ENCODE results near the gene HNRNPK. TPM values are rescaled to one million over a fixed set of nuclear protein-coding genes. Genes with fewer than 3 reads are reported as not detected.

Gene HNRNPK
- total RNA-seq: 425 TPM

DNA sequence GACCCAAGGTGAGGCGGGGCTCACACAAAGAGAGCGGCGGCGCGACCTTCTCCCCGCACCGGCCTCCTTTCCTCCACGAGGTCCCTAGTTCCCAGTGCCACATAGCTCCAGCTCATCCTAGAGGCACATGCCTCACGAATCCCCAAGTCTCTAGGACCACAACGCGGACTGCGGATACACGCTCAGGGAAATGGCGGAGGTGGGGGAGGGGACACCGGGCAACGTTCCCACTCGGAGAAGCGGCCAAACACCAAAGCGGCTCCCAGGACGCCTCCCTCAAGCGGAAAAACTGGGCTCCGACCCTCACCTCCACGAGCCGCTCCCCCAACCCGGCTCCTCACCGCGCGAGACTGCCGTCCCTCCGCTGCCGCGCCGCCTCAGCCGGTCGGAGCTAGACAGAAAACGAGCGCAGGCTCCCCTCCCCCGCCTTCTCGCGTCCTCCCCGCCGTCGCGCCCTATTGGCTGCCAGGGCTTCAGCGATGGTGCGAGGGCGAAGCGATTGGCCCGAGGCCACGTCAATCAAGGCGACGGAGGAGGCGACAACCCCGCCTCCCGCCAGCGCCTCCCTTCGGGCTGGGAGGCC is at the start of gene HNRNPK:
HNRNPK (minus strand) TSS at position 404 of the 583 bp plus-strand sequence. CDS start 1,963 bp downstream, outside the sequence.
- DNase-seq (ENCODE audit: low spot score): peak; percentile 100
- intact Hi-C loops (cut with DNase I): no loop called here
- peak; percentile 98 for ATAC-seq

DNA sequence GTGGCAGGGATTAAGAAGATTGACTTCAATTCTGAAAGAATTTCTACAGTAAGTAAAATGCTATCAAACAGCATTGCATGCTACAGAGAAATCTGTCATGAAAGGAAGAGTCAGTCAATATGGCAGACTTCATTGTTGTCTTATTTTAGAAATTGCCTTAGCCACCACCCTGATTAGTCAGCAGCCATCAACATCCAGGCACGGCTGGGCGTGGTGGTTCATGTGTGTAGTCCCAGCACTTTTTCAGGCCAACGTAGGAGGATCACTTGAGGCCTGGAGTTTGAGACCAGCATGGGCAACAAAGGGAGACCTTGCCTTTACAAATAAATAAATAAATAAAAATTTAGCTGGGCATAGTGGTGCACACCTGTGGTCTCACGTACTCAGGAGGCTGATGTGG is 47.2 kb upstream of the HNRNPK start:
- no peak for DNase-seq (ENCODE audit: low spot score)
- no peak for ATAC-seq
- intact Hi-C loops (cut with DNase I): no loop called here

DNA sequence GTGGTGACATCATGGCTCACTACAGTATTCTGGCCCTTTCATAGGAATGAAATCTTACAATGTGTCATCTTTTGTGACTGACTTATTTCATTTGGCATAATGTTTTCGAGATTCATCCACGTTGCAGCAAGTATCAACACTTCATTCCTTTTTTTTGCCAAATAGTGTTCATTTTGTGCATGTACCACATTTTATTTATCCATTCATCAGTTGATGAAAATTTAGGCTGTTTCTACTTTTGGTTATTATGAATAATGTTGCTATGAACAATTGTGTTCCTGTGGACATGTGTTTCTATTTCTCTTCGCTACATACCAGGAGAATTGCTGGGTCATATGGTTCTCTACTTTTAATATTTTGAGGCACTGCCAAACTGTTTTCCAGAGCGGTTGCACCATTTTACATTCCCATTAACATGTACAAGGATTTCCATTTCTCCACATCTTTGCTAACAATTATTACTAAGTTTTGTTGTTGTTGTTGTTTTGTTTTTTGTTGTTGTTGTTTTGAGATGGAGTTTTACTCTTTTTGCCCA is 44.1 kb upstream of the HNRNPK start:
- DNase-seq (ENCODE audit: low spot score): no peak
- intact Hi-C loops (cut with DNase I): no loop called here
- no peak for ATAC-seq

DNA sequence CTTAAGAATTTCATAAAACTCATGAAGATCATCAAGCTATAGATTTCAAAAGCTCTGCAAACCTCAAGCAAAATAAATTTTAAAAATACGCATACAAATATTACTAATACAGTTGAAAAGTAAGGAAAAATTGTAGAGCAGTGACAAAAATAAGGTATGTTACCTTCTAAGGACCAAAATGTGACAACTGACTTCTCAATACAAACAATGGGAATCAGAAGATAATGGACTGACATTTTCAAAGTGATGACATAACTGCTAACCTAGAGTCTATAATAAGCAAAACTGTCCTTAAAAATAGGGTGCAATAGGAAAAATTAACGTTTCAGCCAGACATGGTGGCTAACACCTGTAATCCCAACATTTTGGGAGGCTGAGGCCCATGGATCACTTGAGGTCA is 27.6 kb upstream of the HNRNPK start:
- DNase-seq (ENCODE audit: low spot score): no peak
- intact Hi-C loops (cut with DNase I): no loop called here
- no peak for ATAC-seq

DNA sequence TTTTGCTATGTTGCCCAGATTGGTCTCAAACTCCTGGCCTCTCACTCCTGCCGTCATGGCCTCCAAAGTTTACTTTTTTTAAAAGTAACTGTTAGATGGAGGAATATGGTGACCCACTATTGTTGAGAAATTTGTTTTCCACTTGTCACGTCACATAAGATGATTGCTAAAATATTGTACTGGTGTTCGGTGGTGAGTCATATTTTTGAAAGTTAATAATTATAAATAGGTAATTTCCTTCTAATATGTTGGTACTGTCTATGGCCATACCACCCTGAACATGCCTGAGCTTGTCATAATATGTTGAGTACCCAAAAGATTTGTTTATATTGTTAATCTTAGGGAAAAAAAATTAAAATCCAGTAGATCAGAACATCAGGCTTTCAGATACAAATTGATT is 23.2 kb upstream of the HNRNPK start:
- ATAC-seq (no peak), DNase-seq (ENCODE audit: low spot score) (no peak)
- intact Hi-C loops (cut with DNase I): no loop called here

DNA sequence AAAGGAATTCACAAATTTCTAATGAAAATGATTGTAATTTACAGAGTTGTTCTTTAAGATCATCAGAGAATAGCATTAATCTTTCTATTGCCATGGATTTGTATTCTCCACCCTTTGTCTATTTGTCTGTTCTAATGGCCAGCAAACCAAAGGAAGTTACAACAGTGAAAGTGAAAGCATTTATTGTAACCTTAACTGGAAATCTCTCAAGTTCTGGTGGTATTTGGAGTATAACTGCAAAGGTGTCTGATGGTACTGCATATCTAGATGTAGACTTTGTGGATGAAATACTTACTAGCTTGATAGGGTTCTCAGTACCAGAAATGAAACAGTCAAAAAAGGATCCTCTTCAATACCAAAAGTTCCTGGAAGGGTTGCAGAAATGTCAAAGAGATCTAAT is 22.3 kb upstream of the HNRNPK start:
- intact Hi-C loops (cut with DNase I): no loop called here
- DNase-seq (ENCODE audit: low spot score): no peak
- no peak for ATAC-seq

DNA sequence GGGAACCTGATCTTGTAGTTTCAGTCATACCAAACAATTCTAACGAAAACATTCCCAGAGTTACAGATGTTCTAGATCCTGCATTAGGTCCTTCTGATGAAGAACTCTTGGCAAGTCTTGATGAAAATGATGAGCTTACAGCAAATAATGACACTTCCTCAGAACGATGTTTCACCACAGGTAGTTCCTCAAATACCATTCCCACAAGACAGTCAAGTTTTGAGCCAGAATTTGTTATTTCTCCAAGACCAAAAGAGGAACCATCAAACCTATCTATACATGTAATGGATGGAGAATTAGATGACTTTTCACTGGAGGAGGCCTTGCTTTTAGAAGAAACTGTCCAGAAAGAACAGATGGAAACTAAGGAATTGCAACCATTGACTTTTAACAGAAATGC is 21.6 kb upstream of the HNRNPK start:
- intact Hi-C loops (cut with DNase I): no loop called here
- DNase-seq (ENCODE audit: low spot score) (no peak), ATAC-seq (no peak)

DNA sequence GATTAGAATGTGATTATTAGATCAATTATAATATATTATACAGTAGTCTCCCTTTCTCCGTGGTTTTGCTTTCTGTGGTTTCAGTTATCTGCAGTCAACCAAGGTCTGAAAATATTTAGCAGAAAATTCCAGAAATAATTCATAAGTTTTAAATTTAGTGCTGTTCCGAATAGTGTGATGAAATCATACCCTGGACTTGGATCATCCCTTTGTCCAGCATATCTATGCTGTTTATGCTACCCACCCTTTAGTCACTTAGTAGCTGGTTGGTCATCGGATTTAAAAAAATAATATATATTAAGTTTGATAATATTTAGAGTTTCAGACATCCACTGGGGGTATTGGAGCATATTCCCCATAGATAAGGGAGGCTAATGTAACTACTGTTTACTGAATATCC is 20.2 kb upstream of the HNRNPK start:
- ATAC-seq (no peak), DNase-seq (ENCODE audit: low spot score) (no peak)
- intact Hi-C loops (cut with DNase I): no loop called here

DNA sequence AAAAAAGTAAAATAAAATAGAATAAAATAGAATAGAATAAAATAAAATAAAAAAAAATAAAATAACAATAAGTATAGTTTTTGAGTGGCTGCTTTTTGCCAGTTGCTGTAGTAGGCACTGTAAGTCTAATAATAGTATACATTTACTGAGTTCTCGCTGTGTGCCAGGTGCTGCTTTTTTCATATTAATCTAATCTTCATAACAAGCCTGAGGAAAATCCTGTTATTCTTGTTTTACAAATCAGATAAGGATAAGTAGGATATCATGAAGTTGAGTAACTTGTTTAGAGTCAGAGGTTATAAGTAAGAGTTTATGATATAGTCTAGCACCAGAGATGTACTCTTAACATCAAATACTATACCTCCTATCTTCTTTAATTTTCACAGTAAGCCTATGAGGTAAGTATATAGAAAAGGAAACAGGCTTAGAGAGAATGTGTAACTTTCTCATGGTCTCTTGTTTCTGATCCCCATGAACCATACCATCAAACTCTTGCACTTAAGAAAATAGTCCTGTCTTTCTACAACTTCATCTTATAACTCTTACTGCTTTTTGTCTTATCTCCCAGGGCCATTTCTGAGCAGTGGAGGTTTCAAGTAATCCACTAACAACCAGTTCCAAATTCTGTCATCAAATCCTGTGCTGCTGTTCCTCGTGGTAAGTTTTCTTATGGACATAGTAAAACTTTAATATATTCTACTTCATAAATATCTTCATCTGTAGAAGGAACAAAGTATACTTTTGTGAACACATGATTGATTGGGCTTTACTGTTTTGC is 19.3 kb upstream of the HNRNPK start:
- intact Hi-C loops (cut with DNase I): no loop called here
- ATAC-seq (no peak), DNase-seq (ENCODE audit: low spot score) (no peak)

DNA sequence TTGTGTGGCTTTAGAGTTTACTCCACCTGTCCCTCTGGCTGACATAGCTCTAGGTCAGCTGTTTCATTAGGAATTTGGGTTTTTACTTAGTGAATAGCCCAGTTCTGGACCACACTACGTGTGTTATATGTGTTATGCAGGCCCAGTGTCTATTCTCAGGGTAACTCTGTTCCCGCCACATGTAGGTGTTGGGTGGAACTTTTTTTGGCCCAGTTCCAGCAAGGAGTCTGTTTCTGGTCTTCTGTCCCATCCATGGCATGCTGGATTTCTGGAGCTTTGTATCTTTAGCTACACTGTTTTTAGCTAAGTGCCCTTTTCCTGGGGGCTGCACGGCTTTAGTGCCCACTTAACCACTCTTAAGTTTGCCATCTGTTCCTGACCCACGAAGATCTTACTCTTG is 16.1 kb upstream of the HNRNPK start:
- no peak for ATAC-seq
- no peak for DNase-seq (ENCODE audit: low spot score)
- intact Hi-C loops (cut with DNase I): no loop called here

DNA sequence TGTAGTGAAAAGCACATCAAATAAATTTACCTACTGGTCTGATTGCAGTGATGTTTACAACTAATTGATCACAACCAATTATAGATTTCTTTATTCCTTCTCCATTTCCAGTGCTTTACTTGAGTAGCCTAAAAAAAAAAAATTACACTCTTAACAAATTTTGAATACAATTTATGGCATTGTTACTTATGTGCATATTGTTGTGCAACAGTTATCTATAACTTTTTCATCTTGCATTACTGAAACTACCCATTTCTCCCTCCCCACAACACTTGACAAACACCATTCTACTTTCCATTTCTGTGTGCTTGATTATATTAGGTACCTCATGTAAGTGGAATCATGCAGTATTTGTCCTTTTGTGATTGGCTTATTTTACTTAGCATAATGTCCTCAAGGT is 12.9 kb upstream of the HNRNPK start:
- intact Hi-C loops (cut with DNase I): no loop called here
- no peak for ATAC-seq
- no peak for DNase-seq (ENCODE audit: low spot score)

DNA sequence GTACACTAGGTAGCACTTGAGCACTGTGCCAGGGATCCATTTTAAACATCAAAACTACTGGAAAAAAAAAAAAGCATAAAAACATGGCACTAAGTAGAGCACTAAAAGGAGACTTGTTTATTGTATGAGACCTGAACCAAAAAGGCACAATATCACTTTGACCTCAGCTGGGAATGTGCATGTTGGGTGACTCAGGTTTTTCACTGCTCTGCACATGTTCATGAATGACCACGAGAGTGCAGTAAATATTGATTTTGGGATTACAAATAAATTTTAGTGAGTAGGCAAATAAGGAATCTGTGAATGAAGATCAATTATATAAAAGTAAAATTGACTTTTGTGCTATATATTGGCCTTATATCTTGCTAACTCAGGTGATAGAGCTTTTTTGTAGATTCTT is 12.4 kb upstream of the HNRNPK start:
- ATAC-seq (no peak), DNase-seq (ENCODE audit: low spot score) (no peak)
- intact Hi-C loops (cut with DNase I): no loop called here

DNA sequence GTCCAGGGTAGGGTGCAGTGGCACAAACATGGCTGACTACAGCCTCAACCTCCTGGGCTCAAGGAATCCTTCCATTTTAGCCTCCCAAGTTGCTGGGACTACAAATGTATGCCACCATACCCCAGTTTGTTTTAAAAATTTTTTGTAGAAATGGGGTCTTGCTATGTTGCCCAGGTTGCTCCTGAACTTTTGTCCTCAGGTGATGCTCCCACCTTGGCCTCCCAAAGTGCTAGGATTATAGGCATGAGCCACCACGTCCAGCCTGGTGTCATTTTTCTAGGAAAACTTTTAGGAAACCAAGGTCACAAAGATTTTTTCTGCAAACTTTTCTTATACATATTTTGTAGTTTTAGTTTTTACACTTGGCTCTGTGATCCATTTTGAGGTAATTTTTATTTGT is 11.3 kb upstream of the HNRNPK start:
- no peak for ATAC-seq
- intact Hi-C loops (cut with DNase I): no loop called here
- no peak for DNase-seq (ENCODE audit: low spot score)

DNA sequence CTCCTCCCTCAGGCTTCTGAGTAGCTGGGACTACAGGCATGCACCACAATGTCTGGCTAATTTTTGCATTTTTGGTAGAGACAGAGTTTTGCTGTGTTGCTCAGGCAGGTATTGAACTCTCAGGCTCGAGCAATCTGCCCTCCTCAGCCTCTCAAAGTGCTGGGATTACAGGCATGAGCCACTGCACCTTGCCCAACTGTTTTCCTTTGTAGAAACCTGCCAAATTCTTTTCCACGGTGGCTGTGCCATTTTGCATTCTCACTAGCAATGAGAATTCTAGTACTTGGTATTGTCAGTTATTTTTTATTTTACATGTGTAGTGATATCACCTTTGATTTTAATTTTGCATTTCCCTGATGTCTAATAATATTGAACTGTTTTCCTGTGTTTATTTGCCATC is 8.4 kb upstream of the HNRNPK start:
- intact Hi-C loops (cut with DNase I): no loop called here
- DNase-seq (ENCODE audit: low spot score): no peak
- ATAC-seq: no peak

DNA sequence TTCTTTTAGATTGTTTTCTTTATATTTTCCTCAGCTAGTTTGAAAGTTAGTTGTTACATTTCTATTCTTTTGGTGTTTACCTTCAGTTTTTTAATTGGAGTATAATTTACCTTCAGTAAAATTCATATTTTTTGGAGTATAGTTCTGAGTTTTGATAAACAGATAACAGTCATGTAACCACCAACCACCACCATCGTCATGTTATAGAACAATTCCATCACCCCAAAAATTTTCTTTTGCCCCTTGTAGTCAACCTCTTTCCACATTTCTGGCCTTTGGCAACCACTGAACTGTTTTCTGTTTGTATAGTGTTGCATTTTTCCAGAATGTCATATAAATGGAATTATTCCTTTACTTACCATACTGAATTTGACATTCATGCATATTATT is 7.4 kb upstream of the HNRNPK start:
- intact Hi-C loops (cut with DNase I): no loop called here
- ATAC-seq (no peak), DNase-seq (ENCODE audit: low spot score) (no peak)

DNA sequence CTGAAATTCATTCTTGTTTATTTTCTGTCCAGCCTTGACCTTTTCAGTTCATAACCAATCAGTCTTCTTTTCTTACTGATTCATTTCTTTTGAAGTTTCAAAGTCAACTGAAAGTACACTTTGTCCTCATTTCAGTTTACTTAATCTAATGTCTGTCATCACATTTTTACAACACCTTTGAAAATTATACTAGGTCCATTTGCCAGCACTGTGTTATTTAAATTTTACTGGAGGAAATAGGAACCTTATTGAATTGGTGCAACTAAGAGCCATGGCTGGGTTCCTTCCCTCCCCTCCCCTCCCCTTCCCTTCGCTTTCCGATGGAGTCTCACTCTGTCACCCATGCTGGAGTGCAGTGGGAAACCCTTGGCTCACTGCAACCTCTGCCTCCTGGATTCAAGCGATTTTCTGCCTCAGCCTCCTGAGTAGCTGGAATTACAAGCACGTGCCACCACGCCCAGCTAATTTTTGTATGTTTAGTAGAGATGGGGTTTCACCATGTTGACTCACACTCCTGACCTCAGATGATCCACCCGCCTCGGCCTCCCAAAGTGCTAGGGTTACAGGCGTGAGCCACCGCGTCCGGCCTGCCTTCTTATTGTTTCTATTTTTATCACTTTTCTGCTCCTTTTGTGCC is 6.9 kb upstream of the HNRNPK start:
- no peak for ATAC-seq
- DNase-seq (ENCODE audit: low spot score): no peak
- intact Hi-C loops (cut with DNase I): no loop called here

DNA sequence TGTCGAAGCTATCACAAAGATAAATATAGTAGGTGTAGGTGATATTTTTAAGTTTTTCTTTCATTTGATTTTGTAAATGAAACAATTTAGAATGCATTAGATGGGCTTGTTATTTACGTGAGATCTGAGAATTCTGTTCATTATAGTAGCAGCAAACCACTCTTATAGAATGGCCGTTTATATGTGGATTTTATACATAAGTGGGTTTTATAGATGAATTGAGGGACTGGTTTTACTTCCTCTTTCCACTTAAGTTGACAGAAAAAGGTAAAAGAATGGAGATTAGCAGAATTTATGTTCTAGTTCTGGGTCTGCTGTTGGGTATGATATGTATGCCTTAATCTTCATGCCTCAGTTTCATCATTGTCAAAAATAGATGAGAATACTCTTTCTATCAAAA is 6.2 kb upstream of the HNRNPK start:
- intact Hi-C loops (cut with DNase I): no loop called here

DNA sequence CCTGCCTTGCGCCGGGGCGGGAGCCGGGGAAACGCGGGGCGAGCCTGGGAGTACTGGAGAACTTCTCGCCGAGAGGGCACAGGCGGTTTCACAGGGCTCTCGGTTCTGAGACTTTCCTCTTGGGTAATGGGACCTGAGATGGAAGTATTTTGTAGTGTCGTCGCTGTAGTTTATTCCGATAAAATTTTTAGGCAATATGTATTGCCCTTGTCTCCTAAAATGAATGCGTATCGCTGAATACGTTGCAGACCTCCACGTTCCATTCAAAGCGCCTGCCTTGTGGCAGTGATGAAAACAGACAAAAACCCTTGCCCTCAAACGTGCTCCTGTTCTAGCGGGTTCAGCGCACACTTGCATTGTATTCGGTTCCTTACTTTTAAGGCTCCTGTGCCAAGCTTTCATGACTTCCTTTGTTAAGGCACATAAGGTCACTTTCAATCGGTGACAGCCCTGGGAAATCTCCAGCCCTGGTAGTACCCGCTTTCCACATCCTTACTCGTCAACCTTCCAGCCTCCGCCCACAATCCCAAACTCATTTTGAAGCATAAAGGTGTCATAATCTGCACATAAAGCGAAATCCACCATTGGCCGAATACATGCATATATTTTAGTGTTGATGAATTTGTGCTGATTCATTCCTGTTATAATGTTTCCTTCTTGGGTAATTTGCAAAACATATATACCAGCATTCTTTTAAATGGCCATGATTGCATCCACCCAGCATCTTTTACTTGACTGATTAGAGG is 1.3 kb upstream of the HNRNPK start:
- no peak for ATAC-seq
- intact Hi-C loops (cut with DNase I): no loop called here
- peak; percentile 79 for DNase-seq (ENCODE audit: low spot score)

More for the DNA sequence above, 6.2 kb upstream of the HNRNPK start:
- ATAC-seq (no peak), DNase-seq (ENCODE audit: low spot score) (no peak)

DNA sequence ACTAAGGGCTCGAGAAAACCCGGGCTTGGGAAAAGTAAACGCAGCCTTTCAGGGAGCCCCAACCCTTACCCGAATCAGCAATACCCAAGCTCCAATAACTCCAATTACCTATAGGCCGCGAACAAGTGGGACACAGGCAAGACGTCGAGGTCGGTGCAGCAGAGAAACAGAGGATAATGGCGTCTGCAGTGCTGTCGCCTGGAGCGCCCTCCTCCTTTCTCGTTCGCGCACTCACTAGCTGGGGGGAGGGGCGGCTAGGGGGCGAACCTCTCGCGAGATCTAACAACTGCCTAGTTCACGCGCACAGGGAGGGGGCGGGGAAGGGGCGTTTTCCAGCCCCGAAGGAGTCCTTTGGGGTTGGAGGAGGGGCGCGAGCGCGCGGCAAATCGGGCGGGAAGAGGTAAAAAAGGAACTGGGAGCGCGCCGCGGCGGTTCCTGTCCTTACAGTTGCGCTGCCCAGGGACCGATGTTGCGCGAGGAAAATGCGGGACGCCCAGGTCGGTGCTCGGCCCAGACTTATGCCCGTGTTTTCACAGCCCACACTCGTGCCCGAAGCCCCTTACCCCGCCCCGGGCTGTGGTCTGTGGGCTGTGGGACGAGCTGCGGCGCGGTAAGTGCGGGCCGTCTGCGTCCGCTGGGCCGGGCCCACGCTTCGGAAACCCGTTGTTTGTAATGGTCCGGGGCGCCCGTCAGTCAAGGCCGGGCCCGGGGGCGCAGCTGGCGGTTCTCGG is 545 bp upstream of the HNRNPK start, which contains the start of gene RMI1:
RMI1 (plus strand) TSS at position 411 of the 731 bp plus-strand sequence. CDS start 20,182 bp downstream, outside the sequence.
- DNase-seq (ENCODE audit: low spot score) (peak; percentile 100), ATAC-seq (peak; percentile 97)
- intact Hi-C loops (cut with DNase I): no loop called here

Measured in sciatic nerve (tissue), 2 donors.